Mucosa of gallbladder (tissue), 1 donor: Measurements from ENCODE around the gene IDUA. TPM values are rescaled to one million over a fixed set of nuclear protein-coding genes. Genes with fewer than 3 reads are reported as not detected.

Experiments
- DNase-seq: peaks from one replicate; pipeline ENCODE4 v3.0.0-alpha.2; 2020; ENCODE audit warnings: low spot score
- total RNA-seq: library from RNA; stranded (reverse); gene quantifications from one replicate; pipeline ENCODE4 v1.2.1, GENCODE V29; 2021
- donor health status: DM: no; HTN: no; CAD: no.

Gene IDUA
- total RNA-seq, 1 donor from 2014 or later: 93.0 TPM

- DNase-seq: no peak
Observed at GRCh38 chr4:1030559-1030958, 43.7 kb downstream of the IDUA start.

GRCh38 chr4:1031346-1031745 is 44.5 kb downstream of the IDUA start:
- no peak for DNase-seq

- no peak for DNase-seq
Observed at GRCh38 chr4:1031956-1032795, 45.3 kb downstream of the IDUA start.

GRCh38 chr4:1032861-1033260 is 46.0 kb downstream of the IDUA start:
- DNase-seq: no peak

DNA sequence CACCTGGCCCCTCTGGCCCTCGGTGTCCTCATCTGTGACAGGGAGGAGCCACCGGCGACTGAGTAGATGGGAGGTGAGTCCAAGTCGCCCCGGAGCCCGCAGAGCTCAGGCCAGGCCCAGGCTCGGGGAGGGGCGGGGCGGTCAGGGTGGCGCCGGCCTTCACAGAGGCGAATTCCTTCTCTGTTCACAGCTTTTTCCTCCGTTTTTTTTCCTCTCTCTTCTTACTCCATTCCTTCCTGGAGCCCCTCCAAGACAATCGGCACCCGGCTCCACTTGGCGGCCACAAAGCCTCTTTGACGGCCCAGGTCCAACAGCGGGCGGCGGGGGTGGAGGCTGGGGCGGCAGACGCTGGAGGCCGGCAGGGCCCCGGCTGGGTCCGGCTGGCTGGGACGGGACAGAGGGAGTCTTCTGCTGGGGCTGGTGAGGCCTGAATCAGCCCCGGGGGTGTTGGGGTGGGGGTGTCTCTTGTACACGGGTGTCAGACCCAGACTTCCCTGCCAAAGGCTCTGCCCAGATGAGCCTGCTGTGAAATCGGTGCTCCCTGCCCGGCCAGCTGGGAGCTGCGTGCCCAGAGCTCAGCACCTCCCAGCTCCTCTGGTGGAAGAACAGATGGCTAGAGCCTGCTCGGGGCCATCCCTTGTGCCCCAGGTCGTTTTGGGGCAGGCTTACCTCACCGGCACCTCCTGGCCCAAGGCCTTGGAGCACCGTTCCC is 47.2 kb downstream of the IDUA start:
- DNase-seq: no peak

DNA sequence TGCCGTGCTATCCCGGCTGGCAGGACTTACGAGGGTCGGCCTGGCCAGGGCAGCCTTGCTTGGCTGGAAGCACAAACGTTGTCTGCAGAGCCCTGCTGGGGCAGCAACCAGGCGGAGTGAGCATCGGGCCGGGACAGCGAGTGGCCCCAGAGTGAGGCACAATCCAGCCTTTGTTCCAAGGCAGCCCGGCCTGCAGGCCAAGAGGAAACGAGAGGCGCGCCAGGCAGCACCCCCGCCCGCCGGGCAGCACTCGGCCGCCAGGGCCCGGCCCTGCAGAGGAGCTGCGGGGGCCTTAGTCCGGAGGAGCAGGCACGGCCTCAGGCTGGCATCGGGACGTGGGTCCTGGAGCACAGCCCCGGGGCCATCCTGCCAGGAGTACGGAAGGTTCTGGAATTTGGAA is 48.7 kb downstream of the IDUA start:
- no peak for DNase-seq

DNA sequence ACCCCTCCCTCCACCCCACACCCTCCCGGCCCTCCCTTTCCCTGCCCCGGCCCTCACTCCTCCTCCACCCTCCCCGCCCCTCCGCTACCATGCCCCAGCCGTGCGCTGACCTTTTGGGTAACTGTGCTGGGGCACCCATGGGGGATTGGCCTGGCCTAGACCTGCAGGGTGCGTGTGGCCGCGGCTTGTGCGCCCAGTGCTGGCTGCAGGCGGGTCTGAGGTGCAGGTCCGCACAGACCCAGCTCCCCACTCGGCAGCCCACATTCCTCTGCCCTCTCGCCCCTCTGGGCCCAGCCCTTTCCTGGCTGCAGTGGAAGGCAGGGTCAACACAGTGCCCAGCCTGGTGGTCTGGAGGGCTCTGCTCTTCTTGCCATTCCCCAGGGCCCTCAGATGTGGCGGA is 49.3 kb downstream of the IDUA start:
- DNase-seq: no peak

- no peak for DNase-seq
Observed at GRCh38 chr4:1036976-1037810, 50.3 kb downstream of the IDUA start.

DNA sequence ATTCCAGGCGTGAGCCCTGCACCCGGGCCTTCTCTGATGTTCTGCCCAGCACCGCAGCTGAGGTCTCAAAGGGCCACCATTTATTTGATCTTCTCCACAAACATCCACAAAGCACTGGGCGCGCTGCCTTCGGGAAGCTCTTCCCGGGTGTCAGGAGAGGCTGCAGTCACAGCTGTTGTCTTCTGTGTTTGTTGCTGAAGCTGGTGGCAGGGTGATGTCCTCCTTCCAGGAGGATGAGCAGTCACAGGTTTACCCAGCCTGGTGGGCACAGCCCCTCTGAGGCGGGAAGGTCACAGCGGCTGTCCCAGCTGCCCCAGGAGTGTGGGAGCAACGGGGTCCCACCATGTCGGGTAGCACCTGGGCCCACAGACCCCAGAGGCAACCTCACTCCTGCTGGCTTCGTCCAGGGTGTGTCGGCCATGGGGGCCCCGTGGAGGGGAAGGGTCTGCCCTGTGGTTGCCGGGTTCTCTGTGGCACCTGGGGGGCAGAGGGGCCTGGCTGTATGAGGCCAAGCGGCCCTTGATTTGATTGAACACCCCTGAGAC is 52.2 kb downstream of the IDUA start:
- DNase-seq: no peak

- DNase-seq: peak; percentile 44
Observed at GRCh38 chr4:1039493-1040343, 52.9 kb downstream of the IDUA start.

DNA sequence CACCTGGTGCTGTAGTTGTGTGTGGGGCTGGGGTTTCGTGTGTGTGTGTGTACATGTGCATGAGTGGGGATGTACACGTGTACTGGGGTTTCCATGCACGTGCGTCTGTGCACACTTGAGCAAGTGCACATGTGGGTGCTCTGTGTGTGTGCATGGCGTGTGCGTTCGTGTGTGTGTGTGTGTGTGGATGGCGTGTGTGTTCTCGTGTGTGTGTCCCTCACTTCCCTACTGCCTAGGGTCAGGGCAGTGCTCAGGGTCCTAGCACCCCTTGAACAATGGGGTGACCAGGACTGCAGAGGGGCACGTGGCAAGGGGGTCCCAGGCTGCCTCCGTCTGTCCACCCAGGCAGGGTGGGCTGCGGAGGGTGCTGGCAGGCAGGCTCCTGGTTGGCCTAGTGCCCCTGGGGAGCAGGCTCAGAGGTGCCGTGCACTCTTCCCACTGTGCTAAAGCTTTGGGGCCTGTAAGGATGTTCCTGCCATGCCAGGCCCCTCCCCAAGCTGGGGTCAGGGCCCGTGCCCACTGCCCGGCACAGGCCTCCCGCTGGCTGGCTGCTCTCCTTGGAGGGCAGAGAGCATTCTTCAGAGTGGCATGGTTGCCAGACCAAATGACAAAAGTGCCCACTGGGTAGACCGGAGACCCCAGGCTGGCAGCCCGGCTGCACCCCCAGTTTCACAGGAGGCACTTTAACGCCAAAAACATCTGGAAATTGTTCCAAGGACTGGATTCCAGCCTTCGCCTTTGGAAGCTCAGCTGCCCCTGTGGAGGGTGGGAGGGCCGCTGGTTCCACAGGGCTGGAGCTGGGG is 53.7 kb downstream of the IDUA start:
- DNase-seq: no peak

DNA sequence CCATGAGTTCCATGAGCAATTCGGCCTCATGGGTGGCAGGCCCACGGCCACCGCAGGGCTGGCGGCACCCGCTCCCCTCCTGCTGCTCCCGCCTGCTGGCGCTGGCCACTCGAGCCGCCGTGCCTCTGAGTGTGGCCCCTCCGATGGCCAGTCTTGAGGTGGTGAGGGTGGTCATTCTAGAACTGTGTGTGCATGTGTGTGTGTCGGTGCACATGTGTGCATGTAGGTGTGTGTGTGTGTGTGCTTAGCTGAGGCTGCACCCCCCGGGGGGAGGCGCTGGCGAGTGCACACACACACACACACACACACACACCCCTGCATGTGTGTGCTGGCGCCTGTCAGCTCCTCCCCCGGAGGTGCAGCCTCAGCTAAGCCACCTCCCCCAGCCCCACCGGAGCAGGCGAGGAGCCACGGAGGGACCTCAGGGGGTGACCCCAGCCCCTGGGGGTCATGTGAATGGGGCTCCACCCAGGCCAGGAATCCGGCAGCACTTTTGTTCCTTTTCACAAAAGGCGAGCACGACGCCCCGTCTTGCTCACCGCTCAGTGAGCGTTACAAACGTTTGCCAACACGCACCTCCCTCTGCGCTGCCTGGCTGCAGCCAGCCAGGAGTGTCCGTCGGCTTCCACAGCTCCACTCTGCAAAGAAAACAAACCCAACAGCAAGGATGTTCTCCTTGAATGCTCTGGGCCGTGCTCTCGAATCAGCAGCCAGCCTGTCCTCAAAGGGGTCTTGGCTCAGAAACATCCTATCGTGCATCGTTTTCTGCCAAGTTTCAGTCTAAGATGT is 54.5 kb downstream of the IDUA start:
- DNase-seq: peak; percentile 29

GRCh38 chr4:1041936-1042330 is 55.1 kb downstream of the IDUA start:
- no peak for DNase-seq

DNA sequence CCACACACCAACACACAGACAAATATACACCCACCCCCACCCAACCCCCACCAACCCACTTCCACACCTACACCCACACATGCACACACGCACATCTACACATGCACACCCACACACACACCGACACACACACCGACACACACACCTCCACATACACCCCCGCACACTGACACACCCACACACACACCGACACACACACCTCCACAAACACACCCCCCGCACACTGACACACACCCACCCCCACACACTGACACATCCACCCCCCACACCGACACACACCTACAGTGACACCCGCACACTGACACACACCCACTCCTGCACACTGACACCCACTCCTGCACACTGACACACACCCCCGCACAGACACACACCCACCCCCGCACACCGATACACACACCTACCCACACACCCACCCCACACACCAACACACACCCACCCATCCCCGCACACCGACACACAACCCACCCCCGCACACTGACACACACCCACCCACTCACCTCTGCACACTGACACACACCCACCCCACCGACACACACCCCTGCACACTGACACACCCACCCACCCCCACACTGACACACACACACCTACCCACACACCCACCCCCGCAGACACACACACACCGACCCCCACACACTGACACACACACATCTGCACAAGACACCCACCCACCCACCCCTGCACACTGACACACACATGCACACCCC is 55.7 kb downstream of the IDUA start:
- no peak for DNase-seq

DNA sequence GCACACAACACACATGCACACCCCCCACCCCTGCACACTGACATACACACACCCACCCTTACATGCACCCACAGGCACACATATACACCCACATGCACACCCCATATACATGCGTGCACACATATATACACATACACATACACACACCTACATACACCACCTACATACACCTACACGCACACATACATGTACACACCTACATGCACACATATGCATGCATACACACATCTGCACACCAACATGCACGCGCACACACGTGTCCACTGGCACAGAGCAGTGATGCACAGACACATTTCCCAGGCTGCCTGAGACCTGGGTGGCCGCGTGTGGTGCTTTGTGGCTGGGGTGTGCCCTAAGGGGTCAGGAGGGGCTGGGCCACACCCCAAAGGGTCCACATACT is 56.3 kb downstream of the IDUA start:
- no peak for DNase-seq

DNA sequence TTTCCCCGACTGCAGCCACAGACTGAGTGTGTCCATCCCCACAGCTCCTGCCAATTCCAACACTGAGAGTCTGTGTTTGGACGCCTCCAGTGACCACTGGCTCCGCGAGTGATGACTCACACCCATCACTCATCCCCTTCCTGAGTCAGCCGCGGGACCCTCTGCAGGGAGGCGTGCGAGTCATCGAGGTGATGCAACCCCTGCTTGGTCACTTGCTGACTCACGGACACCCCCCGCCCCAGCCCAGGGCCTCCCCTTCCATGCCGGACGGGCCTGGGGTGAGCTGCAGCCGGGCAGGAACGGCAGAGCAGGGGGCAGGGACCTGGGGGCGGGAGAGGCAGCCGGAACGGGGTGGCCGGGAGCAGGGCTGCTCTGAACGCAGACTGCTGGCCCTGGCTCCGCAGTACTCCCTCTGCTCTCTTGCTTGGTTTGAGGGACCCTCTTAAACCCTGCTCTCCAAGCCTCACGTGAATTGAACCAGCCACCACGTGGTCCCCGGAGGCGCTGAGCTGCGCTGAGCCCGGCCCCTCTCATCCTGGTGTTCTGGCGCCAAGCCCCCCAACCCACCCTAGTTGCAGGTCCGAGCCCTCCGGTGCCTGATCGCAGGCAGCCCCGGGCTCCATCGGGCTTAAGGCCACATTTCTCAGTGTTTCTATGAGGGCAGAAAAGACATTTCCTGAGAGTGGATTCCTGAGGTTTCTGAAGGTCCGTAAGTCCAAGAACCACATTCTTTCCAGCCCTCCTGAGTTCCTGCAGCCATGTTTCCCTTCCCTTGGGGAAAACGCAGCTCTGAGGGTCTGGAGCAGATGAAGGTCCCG is 57.0 kb downstream of the IDUA start:
- peak; percentile 58 for DNase-seq

DNA sequence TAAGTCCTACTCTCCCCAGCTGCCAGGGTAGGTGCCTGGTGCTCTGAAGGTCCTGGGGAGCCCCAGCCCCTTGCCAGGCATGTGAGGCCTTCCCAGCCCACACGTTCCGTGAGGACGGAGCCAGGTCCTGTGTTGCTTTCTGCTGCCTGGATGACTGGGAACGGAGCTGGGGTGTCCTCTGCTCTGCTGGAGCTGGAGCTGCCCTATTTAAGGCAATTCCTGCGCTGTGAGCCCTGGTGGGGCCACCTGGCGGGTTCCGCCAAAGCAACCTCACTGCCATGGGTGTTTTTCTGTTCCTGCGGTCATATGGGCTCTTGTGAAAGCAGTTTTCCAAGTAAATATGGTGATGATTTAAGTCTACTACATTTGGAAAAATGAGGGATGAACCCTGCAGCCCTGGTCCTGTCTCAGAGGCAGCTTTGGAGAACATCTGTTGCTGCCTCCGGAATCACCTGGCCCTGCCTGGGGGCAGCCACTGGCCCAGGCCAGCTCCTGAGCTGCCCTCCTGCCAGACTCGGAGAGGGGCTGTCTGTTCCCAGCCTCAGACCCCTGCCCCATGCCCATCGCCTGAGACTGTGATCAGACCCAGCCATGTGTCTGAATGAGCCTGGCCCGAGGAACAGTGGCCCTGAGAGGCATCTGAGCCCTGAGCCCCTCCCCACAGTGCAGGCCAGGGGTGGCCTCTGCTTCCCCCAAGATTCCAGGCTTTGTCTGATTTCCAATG is 57.8 kb downstream of the IDUA start:
- no peak for DNase-seq
